HFF-Myc (cell line): ENCODE data around the gene SLC22A7.
"Not testable (repeated sequence)": the region's sequence is repeated elsewhere in the genome, so short reads cannot be mapped to it uniquely, and the experiment has no call there.

Source experiments
- DNase-seq: peaks from one replicate; pipeline ENCODE4 v3.0.0-alpha.2; 2011; ENCODE audit warnings: low read depth; ENCODE audit errors: extremely low read depth
- H3K4me3 ChIP-seq: replicated peaks from 2 replicates; pipeline ENCODE4 v1.5.1; 2011; ENCODE audit warnings: low read depth, mild to moderate bottlenecking, control low read depth, low read length
- TF ChIP-seq, protein P1 (sequence below): IDR thresholded peaks from 2 replicates; pipeline ENCODE4 v1.5.1; 2012; ENCODE audit warnings: mild to moderate bottlenecking, low read depth, low read length, control low read depth; ENCODE audit errors: missing control alignments

Gene SLC22A7

DNA sequence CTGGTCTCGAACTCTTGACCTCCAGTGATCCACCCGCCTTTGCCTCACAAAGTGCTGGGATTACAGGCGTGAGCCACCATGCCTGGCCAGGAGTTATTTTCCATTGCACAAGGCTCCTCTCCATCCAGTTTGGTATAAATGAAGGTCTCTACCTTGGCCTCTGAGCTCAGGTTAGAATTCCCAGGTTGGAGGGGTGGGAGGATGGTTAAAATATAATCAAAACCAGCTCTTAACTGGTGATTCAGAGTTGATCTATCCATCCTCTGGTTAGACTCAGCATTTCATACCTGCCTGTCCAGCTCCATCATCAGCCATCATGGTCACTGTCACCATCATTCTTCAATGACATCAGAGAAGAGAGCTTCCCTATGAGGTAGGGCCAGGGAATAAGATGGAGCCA is 2.6 kb upstream of the SLC22A7 start:
- no peak for DNase-seq
- TF ChIP-seq, protein P1, sequence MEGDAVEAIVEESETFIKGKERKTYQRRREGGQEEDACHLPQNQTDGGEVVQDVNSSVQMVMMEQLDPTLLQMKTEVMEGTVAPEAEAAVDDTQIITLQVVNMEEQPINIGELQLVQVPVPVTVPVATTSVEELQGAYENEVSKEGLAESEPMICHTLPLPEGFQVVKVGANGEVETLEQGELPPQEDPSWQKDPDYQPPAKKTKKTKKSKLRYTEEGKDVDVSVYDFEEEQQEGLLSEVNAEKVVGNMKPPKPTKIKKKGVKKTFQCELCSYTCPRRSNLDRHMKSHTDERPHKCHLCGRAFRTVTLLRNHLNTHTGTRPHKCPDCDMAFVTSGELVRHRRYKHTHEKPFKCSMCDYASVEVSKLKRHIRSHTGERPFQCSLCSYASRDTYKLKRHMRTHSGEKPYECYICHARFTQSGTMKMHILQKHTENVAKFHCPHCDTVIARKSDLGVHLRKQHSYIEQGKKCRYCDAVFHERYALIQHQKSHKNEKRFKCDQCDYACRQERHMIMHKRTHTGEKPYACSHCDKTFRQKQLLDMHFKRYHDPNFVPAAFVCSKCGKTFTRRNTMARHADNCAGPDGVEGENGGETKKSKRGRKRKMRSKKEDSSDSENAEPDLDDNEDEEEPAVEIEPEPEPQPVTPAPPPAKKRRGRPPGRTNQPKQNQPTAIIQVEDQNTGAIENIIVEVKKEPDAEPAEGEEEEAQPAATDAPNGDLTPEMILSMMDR, result no peak
- no peak overlapping the region for H3K4me3 ChIP-seq

DNA sequence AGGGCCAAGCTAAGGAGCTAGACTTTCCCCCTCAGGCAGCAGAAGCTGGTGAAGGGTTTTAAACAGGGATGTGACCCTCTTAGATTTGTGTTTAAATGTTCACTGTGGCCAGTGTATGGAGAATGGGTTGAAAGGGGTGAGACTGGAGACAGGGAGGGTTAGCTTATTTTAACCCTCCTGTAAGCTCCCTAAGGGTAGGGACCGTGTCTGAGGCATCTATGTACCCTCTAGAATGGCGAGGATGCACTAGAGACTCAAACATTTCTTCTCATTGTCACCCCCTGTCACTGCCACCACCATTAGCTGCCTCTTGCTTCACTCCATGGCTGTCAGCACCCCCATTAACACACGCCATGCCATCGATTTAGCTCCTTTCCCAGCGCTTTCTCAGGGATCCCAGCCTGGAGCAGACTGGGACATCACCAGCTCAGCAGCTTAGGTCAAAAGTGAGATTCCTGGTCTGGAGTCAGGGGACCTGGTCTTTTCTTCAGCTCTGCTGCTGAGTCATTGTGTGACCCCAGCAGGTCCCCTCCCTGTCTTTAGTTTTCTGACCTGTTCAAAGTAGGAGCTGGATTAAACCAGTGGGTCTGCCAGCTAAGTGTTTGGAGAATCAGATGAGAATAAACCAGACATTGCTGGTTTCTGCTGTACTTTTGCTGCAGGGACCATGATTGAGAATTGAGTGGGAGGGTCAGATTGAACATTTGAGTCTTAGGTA is 1.1 kb upstream of the SLC22A7 start:
- no peak overlapping the region for H3K4me3 ChIP-seq
- TF ChIP-seq, protein P1, result no peak
- no peak for DNase-seq

DNA sequence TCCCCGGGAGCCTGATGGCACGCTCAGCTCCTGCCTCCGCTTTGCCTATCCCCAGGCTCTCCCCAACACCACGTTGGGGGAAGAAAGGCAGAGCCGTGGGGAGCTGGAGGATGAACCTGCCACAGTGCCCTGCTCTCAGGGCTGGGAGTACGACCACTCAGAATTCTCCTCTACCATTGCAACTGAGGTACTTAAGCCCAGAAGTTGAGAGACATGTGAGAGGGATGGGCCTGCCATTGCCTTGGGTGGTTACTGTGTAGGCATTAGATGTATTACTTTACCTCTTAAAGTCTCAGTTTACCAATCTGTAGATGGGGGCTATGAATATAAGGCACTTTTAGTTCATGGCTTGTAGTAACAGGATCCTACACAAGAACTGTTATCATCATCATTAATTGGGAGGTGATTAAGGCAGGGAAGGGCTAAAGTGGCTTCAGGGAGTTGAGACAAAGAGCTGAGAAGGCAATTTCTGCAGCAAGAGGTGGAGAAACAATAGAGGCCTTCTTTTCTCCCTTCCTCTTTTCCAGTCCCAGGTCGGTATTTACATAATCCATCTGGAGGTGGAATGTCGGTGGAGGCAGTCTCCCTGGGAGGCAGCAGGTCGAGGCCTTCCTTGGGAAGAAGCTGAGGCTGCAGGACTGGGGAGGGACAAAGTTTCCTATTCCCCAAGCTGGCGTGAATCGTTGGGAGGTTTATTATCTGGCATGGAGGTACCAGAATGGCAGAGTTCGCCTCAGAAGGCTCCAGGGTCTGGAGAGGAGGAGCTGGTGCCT is 691 bp downstream of the SLC22A7 start:
- no peak for DNase-seq
- no peak overlapping the region for H3K4me3 ChIP-seq
- TF ChIP-seq, protein P1, result no peak

DNA sequence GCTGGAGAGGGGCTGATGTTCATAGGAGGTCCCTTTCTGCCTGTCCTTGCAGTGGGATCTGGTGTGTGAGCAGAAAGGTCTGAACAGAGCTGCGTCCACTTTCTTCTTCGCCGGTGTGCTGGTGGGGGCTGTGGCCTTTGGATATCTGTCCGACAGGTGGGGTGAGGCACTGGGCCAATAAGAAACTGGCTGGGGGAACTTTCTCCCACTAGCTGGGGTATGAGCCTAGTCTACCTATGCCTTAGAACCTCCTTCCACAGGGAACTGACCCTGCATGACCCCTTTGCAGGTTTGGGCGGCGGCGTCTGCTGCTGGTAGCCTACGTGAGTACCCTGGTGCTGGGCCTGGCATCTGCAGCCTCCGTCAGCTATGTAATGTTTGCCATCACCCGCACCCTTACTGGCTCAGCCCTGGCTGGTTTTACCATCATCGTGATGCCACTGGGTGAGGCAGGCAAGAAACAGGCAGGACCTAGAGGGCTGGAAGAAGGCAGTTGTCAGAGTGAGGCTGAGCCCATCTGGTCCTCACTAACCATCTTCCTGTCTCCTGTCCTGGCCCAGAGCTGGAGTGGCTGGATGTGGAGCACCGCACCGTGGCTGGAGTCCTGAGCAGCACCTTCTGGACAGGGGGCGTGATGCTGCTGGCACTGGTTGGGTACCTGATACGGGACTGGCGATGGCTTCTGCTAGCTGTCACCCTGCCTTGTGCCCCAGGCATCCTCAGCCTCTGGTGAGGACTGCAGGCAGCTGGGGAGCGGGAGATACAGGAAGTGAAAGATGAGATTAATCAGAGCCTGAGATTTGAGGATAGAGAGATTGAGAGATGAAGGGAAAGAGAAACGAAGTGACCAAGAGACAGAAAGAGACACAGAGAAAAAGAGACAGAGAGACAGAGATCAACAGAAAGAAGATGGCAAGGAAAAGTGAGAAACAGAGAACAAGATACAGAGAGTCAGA is 1.6 kb downstream of the SLC22A7 start:
- TF ChIP-seq, protein P1, result no peak
- no peak for DNase-seq
- no peak overlapping the region for H3K4me3 ChIP-seq

DNA sequence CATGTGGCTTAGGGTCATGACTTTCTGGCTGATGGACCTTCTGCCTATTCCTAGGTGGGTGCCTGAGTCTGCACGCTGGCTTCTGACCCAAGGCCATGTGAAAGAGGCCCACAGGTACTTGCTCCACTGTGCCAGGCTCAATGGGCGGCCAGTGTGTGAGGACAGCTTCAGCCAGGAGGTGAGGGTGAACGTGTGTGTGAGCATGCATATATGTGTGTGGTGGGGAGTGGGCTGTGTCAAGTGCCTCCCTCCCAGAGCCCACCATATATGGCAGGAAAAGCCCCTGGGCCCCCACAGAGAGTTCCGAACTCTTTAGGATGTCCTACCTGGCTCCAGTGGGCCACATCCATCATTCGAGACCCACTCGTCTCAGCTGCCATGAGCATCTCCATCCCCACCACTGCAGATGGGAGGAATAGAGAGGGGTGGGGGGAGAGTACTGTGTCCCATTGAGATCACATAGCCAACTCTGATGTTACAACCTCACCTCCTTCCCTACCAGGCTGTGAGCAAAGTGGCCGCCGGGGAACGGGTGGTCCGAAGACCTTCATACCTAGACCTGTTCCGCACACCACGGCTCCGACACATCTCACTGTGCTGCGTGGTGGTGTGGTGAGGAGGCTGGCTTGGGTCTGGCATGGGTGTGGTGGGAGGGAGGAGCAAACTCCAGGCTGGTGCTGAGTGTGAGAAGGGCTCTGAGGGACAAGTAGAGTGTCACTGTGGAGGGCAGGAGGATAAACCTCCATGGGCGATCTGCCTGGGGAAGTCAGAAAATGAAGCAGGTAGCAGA is 3.2 kb downstream of the SLC22A7 start:
- no peak for DNase-seq
- TF ChIP-seq, protein P1, result no peak

GRCh38 chr6:43302126-43302525 is 4.1 kb downstream of the SLC22A7 start:
- TF ChIP-seq, protein P1, result no peak
- DNase-seq, result no peak
- H3K4me3 ChIP-seq, result no peak overlapping the region

More for the DNA sequence above, 3.2 kb downstream of the SLC22A7 start:
- no peak overlapping the region for H3K4me3 ChIP-seq

DNA sequence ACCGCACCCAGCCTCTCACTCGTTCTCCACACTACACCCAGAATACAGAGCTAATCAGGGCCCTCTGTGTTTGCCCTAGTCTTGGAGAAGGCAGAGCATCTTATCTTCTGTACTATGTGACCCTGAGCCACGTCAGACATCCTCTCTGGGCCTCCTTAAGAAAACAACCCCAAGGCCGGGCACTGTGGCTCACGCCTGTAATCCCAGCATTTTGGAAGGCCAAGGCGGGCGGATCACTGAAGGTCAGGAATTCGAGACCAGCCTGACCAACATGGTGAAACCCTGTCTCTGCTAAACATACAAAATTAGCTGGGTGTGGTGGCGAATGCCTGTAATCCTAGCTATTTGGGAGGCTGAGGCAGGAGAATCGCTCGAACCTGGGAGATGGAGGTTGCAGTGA is 4.9 kb downstream of the SLC22A7 start:
- DNase-seq, H3K4me3 ChIP-seq: not testable (repeated sequence)
